Measurements from ENCODE around the gene NOVA2. TPM values are rescaled to one million over a fixed set of nuclear protein-coding genes. Genes with fewer than 3 reads are reported as not detected.

Gene NOVA2
- total and polyA plus RNA-seq, 9 of the 15 experiments (the other 6 are each of a cell fraction or from before 2014, with no cell fraction given) = not detected

DNA sequence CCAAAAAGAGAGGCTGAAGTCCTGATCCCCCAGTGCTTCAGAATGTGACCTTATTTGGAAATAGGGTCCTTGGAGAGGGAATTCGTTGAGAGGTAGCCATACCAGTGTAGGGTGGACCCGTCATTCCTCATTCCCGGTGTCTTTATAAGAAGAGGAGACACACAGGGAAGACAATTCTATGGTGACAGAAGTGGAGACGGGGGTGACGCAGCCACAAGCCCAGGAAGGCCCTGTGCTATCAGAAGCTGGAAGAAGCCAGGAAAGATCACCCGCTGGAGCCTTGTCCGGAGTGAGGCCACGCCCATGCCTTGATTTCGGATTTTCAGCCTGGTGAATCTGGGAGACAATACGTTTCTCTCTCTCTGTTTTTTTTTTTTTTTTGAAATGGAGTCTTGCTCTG is 68.7 kb downstream of the NOVA2 start:
- WGBS (ENCODE audit: insufficient coverage, low coverage, missing lambda C conversion rate) = 29% methylated on average over 10 of the region's 10 CpGs
- H3K4me3 ChIP-seq = no peak overlapping the region
- FAIRE-seq (no peak), ATAC-seq (no peak), DNase-seq (ENCODE audit: extremely low read depth in 1 of 4, low spot score in 3 of 4) (no peak)
- peaks cover 6 to 25% of the 10 kb centered on the region in 2 experiments; a peak in 4 of 5 replicates for H3K4me1 ChIP-seq (replicated peaks in 1 of 2; ENCODE audit: control insufficient read depth in 2 of 2, insufficient read depth in 2 of 2, low read length in 2 of 2)
- TF ChIP-seq SMAD1 (IDR thresholded peaks at IDR 0.05; ENCODE audit: low read depth, low read length, partially characterized antibody) = no peak
- no peak for TF ChIP-seq BRCA1 (IDR thresholded peaks at IDR 0.05)
- no peak for TF ChIP-seq BRCA1 (CRISPR knock-in tag; IDR thresholded peaks at IDR 0.05)
- no peak for TF ChIP-seq ZNF12 (CRISPR knock-in tag; IDR thresholded peaks at IDR 0.05)
- TF ChIP-seq ZNF79 (CRISPR knock-in tag; IDR thresholded peaks at IDR 0.05; ENCODE audit: low read depth) = no peak
- no peak for TF ChIP-seq ATF3 (IDR thresholded peaks at IDR 0.05)
- TF ChIP-seq ATF3 (CRISPR knock-in tag; conservative IDR thresholded peaks at IDR 0.05) = no peak
- no peak for TF ChIP-seq SLC30A9 (CRISPR knock-in tag; IDR thresholded peaks at IDR 0.05)
- TF ChIP-seq, protein P1, sequence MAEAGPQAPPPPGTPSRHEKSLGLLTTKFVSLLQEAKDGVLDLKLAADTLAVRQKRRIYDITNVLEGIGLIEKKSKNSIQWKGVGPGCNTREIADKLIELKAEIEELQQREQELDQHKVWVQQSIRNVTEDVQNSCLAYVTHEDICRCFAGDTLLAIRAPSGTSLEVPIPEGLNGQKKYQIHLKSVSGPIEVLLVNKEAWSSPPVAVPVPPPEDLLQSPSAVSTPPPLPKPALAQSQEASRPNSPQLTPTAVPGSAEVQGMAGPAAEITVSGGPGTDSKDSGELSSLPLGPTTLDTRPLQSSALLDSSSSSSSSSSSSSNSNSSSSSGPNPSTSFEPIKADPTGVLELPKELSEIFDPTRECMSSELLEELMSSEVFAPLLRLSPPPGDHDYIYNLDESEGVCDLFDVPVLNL (CRISPR knock-in tag; IDR thresholded peaks at IDR 0.05; ENCODE audit: low read depth) = no peak
- no peaks in the 10 kb centered on the region for H3K9me3 ChIP-seq (replicated peaks; ENCODE audit: control insufficient read depth, insufficient read depth, low read depth, low read length)
- no peak overlapping the region for H3K27ac ChIP-seq (ENCODE audit: extremely low read depth, low read depth, low read length)
- POLR2A ChIA-PET = no interaction called here
- intact Hi-C loops (cut with micrococcal nuclease) = no loop called here
- no peaks in the 10 kb centered on the region for H3K27me3 ChIP-seq (ENCODE audit: control insufficient read depth in 2 of 2, insufficient read depth in 2 of 2, low read length in 2 of 2)
- no peak overlapping the region; a peak in 1 of 4 replicates for H3K9ac ChIP-seq (ENCODE audit: insufficient read depth in 1 of 2, low read depth in 2 of 2, low read length in 2 of 2)
- no peaks in the 10 kb centered on the region for H4K20me1 ChIP-seq (replicated peaks; ENCODE audit: control insufficient read depth, insufficient read depth, low read length)
- in situ Hi-C loops (cut with MboI) = no loop called here
- peaks cover 10% of the 10 kb centered on the region for H3K36me3 ChIP-seq (ENCODE audit: control insufficient read depth, insufficient read depth, low read length)
- H2AFZ ChIP-seq (ENCODE audit: low read depth, low read length) = no peak overlapping the region
- no peaks in the 10 kb centered on the region for H3K9me1 ChIP-seq (ENCODE audit: control insufficient read depth, insufficient read depth, low read length)
- peaks cover 17% of the 10 kb centered on the region for H3K79me2 ChIP-seq (ENCODE audit: control insufficient read depth, insufficient read depth, low read length)
- CTCF ChIA-PET (ENCODE audit: low intra/inter-chr PET ratio) = no interaction called here
- H3K4me2 ChIP-seq (ENCODE audit: insufficient read depth, low read length) = no peak overlapping the region
- BruUV-seq (replicated peaks) = no TSS peak
